Psoas muscle (tissue), 8 donors: ENCODE results near the gene RIBC2. TPM values are rescaled to one million over a fixed set of nuclear protein-coding genes. Genes with fewer than 3 reads are reported as not detected.

Experiments used
- ATAC-seq, 4 donors: fragments of 200-7000 bp; cut with Tn5 transposase; one replicate each; pipeline ENCODE4 v1.9.1; 2020; ENCODE audit warnings: moderate library complexity in 3 of 4, mild to moderate bottlenecking in 2 of 4
- DNase-seq, 2 donors: peaks; one replicate each; pipeline ENCODE4 v3.0.0-alpha.2; 2020
- H3K27ac ChIP-seq: fragments of 200-600 bp; one replicate; pipeline ENCODE4 v1.8.0; 2022
- H3K27me3 ChIP-seq, 3 donors: fragments of 200-600 bp in 1 of 3; one replicate each; pipeline versions ENCODE4 v1.6.1 to v1.8.0; 2013 to 2022; ENCODE audit warnings: low read length in 2 of 3, mild to moderate bottlenecking in 2 of 3, moderate library complexity in 1 of 3; ENCODE audit not compliant: insufficient read depth in 3 of 3
- H3K36me3 ChIP-seq, 2 donors: fragments of 200-600 bp in 1 of 2; one replicate each; pipeline versions ENCODE4 v1.6.1 to v1.8.0; 2013 to 2022; ENCODE audit warnings: low read depth in 1 of 2, mild to moderate bottlenecking in 1 of 2, moderate library complexity in 1 of 2; ENCODE audit not compliant: insufficient read depth in 1 of 2
- H3K4me1 ChIP-seq: fragments of 200-600 bp; one replicate; pipeline ENCODE4 v1.8.0; 2022
- H3K4me3 ChIP-seq: fragments of 200-600 bp; one replicate; pipeline ENCODE4 v1.8.0; 2022; ENCODE audit warnings: mild to moderate bottlenecking
- H3K9me3 ChIP-seq: fragments of 200-600 bp; one replicate; pipeline ENCODE4 v1.8.0; 2022
- CTCF ChIP-seq: fragments of 200-600 bp; IDR thresholded peaks from one replicate; pipeline ENCODE4 v1.8.0; 2022; ENCODE audit warnings: antibody characterized with exemption
- WGBS, 3 donors: extraction: QIAGEN DNeasy Blood & Tissue Kit; methylation state at CpG; one replicate each; pipeline versions ENCODE4 v1.1.6 to v1.1.7; 2013; 5-methylcytosine and 5-hydroxymethylcytosine counted together
- intact Hi-C, 2 donors: fragments of 100-400 bp; cut with DNase I; formaldehyde crosslinking; loops; one replicate each; pipeline versions ENCODE4 v1.11.0 to v1.14.2; 2022
- polyA plus RNA-seq, 3 donors: library from polyadenylated mRNA; stranded (reverse); fragments of 200-250 nt; gene quantifications; one replicate each; pipeline ENCODE4 v1.2.3, GENCODE V29; 2013
- total RNA-seq, 4 donors: library from RNA; stranded (reverse); fragmentation: NEBNext Ultra II Directional in 2 of 4; extraction: Animal tissue kit (Norgen Biotek cat#: 25700) in 2 of 4; gene quantifications; one replicate each; pipeline versions ENCODE4 v1.2.1 to v1.2.4, GENCODE V29; 2021 to 2023
- donor health status: healthy with polysubstance abuse.
- donor health status: DM: no; HTN: no; CAD: no; lungs with moderate emphysema.
- donor health status: Bipolar disorder and iron deficiency.
- donor health status: healthy.
- donor health status: DM: yes; HTN: yes; CAD: no.
- donor health status: DM: no; HTN: no; CAD: no.
- donor health status: DM: no; HTN: no; CAD: no.
- donor health status: DM: yes; HTN: yes; CAD: no.

RIBC2 gene
- total and polyA plus RNA-seq, 7 donors = 0.04 TPM; not detected in 6

GRCh38 chr22:45478108-45478771 is 64.7 kb downstream of the RIBC2 start:
- Histone ChIP-seq H3K9me3 (no peaks in the 10 kb centered on the region), H3K4me1 (no peaks in the 10 kb centered on the region), H3K27me3 (peaks cover 0 to 5% (median 0%) of the 10 kb centered on the region in 3 donors), H3K27ac (no peak overlapping the region), H3K4me3 (no peak overlapping the region), H3K36me3 (no peaks in the 10 kb centered on the region)
- no peak for TF ChIP-seq CTCF
- intact Hi-C loops = no loop called here
- 78 to 81% (median 80%) methylated on average over 11 of the region's 11 CpGs for WGBS, 3 donors
- no peak for DNase-seq
- ATAC-seq = no peak

GRCh38 chr22:45480717-45481116 is 67.2 kb downstream of the RIBC2 start:
- H3K27me3 ChIP-seq = peaks cover 0 to 5% (median 0%) of the 10 kb centered on the region in 3 donors
- no peaks in the 10 kb centered on the region for H3K4me1 ChIP-seq
- ATAC-seq (no peak), DNase-seq (no peak)
- H3K4me3 ChIP-seq = no peak overlapping the region
- H3K27ac ChIP-seq = no peak overlapping the region
- TF ChIP-seq CTCF = no peak
- no peaks in the 10 kb centered on the region for H3K36me3 ChIP-seq
- H3K9me3 ChIP-seq = no peaks in the 10 kb centered on the region
- WGBS, 3 donors = 77 to 84% (median 80%) methylated on average over 3 of the region's 3 CpGs
- intact Hi-C loops = no loop called here

- H3K27me3 ChIP-seq = no peaks in the 10 kb centered on the region
- DNase-seq (no peak), ATAC-seq (no peak)
- no peaks in the 10 kb centered on the region for H3K9me3 ChIP-seq
- no peaks in the 10 kb centered on the region for H3K36me3 ChIP-seq
- H3K4me1 ChIP-seq = no peaks in the 10 kb centered on the region
- no peak overlapping the region for H3K4me3 ChIP-seq
- no peak for TF ChIP-seq CTCF
- 52 to 70% (median 64%) methylated on average over 5 of the region's 5 CpGs for WGBS, 3 donors
- intact Hi-C loops = no loop called here
- H3K27ac ChIP-seq = no peak overlapping the region
Measured at GRCh38 chr22:45481661-45482060, 68.2 kb downstream of the RIBC2 start.

Other genes starting within 250 kb of the RIBC2 start
- 10 to 100 TPM; 17.1 to 26.6 (median 21.6) TPM for gene NUP50, start 249.8 kb upstream of the RIBC2 start, total RNA-seq
- 10 to 100 TPM in 2 of 3 donors, 1 to 10 TPM in 1; 6.1 to 21.1 (median 11.8) TPM for gene NUP50, start 249.8 kb upstream of the RIBC2 start, polyA plus RNA-seq
- 10 to 100 TPM; 21.3 to 51.1 (median 28.0) TPM for gene KIAA0930, start 172.8 kb upstream of the RIBC2 start, total RNA-seq
- gene KIAA0930, start 172.8 kb upstream of the RIBC2 start, polyA plus RNA-seq = 10 to 100 TPM; 13.2 to 24.9 (median 15.3) TPM
- gene UPK3A, start 128.7 kb upstream of the RIBC2 start, total RNA-seq = 1 to 10 TPM; 1.1 to 3.9 (median 2.1) TPM
- 10 to 100 TPM in 1 of 3 donors, 1 to 10 TPM in 1, under 1 TPM in 1; 0.93 to 11.7 (median 5.0) TPM for gene UPK3A, start 128.7 kb upstream of the RIBC2 start, polyA plus RNA-seq
- gene FAM118A, start 103.8 kb upstream of the RIBC2 start, total RNA-seq = 10 to 100 TPM; 14.2 to 25.5 (median 16.6) TPM
- 10 to 100 TPM in 2 of 3 donors, 1 to 10 TPM in 1; 5.8 to 18.8 (median 15.6) TPM for gene FAM118A, start 103.8 kb upstream of the RIBC2 start, polyA plus RNA-seq
- gene SMC1B, start 94 bp upstream of the RIBC2 start, total RNA-seq = not detected
- not detected for gene SMC1B, start 94 bp upstream of the RIBC2 start, polyA plus RNA-seq
- gene FBLN1, start 89.2 kb downstream of the RIBC2 start, total RNA-seq = 10 to 100 TPM; 19.3 to 95.7 (median 29.3) TPM
- 10 to 100 TPM; 10.5 to 14.0 (median 12.0) TPM for gene FBLN1, start 89.2 kb downstream of the RIBC2 start, polyA plus RNA-seq